ENCODE results near the gene CLOCK. TPM values are rescaled to one million over a fixed set of nuclear protein-coding genes. Genes with fewer than 3 reads are reported as not detected.

CLOCK gene
- total and polyA plus RNA-seq, 11 donors, result 8.3 to 42.1 (median 31.0) TPM

DNA sequence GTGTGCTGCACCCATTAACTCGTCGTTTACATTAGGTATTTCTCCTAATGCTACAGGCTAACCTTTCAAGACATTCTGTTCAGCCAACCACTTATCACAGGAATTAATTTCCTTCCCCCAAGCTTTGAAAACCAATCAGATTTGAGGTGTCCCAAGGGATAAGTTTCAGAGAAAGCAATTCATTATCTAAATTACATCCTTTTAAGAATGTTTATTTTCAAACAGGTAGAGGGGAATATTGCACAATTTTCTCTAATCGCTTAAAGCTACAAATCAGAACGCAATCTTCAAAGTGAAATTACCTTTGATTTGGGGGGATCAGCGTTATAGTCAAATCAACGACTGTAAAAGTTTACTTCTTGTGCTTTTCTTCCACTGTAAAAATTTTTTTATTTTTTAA, 1.6 kb downstream of the CLOCK start:
- no peaks in the 10 kb centered on the region for H3K9me3 ChIP-seq
- intact Hi-C loops (cut with DNase I), result loop anchor here in 9 of 10 donors (5.0 to 10.0 kb wide), 11 partner anchors 90 to 320 kb away; partner anchors contain the start of genes EXOC1 (in 6 of the 9), SRD5A3 (in 3 of the 9) and TMEM165 (in 3 of the 9)
- H3K27ac ChIP-seq, result peak overlapping the region; percentile 97 to 99 (median 99)
- peaks cover 0 to 34% (median 17%) of the 10 kb centered on the region in 12 donors for H3K4me1 ChIP-seq
- H3K27me3 ChIP-seq, result no peaks in the 10 kb centered on the region
- H3K4me3 ChIP-seq, result peak overlapping the region; percentile 73 to 99 (median 95)
- H3K36me3 ChIP-seq, result no peaks in the 10 kb centered on the region
- ATAC-seq (no peak), DNase-seq (no peak)
- TF ChIP-seq, protein P1, sequence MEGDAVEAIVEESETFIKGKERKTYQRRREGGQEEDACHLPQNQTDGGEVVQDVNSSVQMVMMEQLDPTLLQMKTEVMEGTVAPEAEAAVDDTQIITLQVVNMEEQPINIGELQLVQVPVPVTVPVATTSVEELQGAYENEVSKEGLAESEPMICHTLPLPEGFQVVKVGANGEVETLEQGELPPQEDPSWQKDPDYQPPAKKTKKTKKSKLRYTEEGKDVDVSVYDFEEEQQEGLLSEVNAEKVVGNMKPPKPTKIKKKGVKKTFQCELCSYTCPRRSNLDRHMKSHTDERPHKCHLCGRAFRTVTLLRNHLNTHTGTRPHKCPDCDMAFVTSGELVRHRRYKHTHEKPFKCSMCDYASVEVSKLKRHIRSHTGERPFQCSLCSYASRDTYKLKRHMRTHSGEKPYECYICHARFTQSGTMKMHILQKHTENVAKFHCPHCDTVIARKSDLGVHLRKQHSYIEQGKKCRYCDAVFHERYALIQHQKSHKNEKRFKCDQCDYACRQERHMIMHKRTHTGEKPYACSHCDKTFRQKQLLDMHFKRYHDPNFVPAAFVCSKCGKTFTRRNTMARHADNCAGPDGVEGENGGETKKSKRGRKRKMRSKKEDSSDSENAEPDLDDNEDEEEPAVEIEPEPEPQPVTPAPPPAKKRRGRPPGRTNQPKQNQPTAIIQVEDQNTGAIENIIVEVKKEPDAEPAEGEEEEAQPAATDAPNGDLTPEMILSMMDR (IDR thresholded peaks at IDR 0.05), result no peak
- TF ChIP-seq POLR2A (IDR thresholded peaks at IDR 0.05), result no peak
- 3 to 6% (median 4%) methylated on average over 6 of the region's 6 CpGs for WGBS, 4 donors

- H3K4me1 ChIP-seq, result peaks cover 0 to 34% (median 17%) of the 10 kb centered on the region in 12 donors
- DNase-seq, result no peak
- H3K27me3 ChIP-seq, result no peaks in the 10 kb centered on the region
- H3K9me3 ChIP-seq, result no peaks in the 10 kb centered on the region
- no peaks in the 10 kb centered on the region for H3K36me3 ChIP-seq
- intact Hi-C loops (cut with DNase I), result loop anchor here in 9 of 10 donors (10.0 kb wide), 7 partner anchors 89 to 321 kb away; partner anchors contain the start of genes EXOC1 (in 4 of the 9) and TMEM165 (in 1 of the 9)
- no peak overlapping the region for H3K4me3 ChIP-seq
- ATAC-seq, result no peak
- TF ChIP-seq POLR2A (IDR thresholded peaks at IDR 0.05), result no peak
- TF ChIP-seq, protein P1 (IDR thresholded peaks at IDR 0.05), result no peak
- H3K27ac ChIP-seq, result no peak overlapping the region
These were observed 2.9 kb downstream of the CLOCK start for GRCh38 chr4:55543858-55544257.

- no peaks in the 10 kb centered on the region for H3K9me3 ChIP-seq
- peaks cover 0 to 23% (median 9%) of the 10 kb centered on the region in 12 donors for H3K4me1 ChIP-seq
- TF ChIP-seq, protein P1 (IDR thresholded peaks at IDR 0.05), result no peak
- TF ChIP-seq POLR2A (IDR thresholded peaks at IDR 0.05), result no peak
- no peak overlapping the region for H3K27ac ChIP-seq
- no peaks in the 10 kb centered on the region for H3K36me3 ChIP-seq
- H3K4me3 ChIP-seq, result no peak overlapping the region
- no peaks in the 10 kb centered on the region for H3K27me3 ChIP-seq
- WGBS, 4 donors, result 94 to 98% (median 96%) methylated on average over 3 of the region's 3 CpGs
- intact Hi-C loops (cut with DNase I), result loop anchor here in 9 of 10 donors (10.0 kb wide), 7 partner anchors 85 to 325 kb away; partner anchors contain the start of genes EXOC1 (in 4 of the 9) and TMEM165 (in 1 of the 9)
- ATAC-seq, result no peak
- DNase-seq, result no peak
These were observed 6.4 kb downstream of the CLOCK start for GRCh38 chr4:55540271-55540670.

GRCh38 chr4:55539658-55540057, 7.1 kb downstream of the CLOCK start:
- 66 to 95% (median 91%) methylated on average over 2 of the region's 2 CpGs for WGBS, 4 donors
- intact Hi-C loops (cut with DNase I), result loop anchor here in 9 of 10 donors (10.0 kb wide), 7 partner anchors 85 to 325 kb away; partner anchors contain the start of genes EXOC1 (in 4 of the 9) and TMEM165 (in 1 of the 9)
- DNase-seq, result no peak
- no peak overlapping the region for H3K4me3 ChIP-seq
- H3K36me3 ChIP-seq, result no peaks in the 10 kb centered on the region
- no peaks in the 10 kb centered on the region for H3K27me3 ChIP-seq
- H3K4me1 ChIP-seq, result peaks cover 0 to 17% (median 4%) of the 10 kb centered on the region in 12 donors
- no peak for TF ChIP-seq POLR2A (IDR thresholded peaks at IDR 0.05)
- TF ChIP-seq, protein P1 (IDR thresholded peaks at IDR 0.05), result no peak
- ATAC-seq, result no peak
- H3K9me3 ChIP-seq, result peaks cover 0 to under 1% (median 0%) of the 10 kb centered on the region in 12 donors
- no peak overlapping the region for H3K27ac ChIP-seq
